HG02970 (cell line): ENCODE data around the gene OGN.
"Not testable (repeated sequence)": the region's sequence is repeated elsewhere in the genome, so short reads cannot be mapped to it uniquely, and the experiment has no call there.

Experiments used
- ATAC-seq: cut with Tn5 transposase; IDR thresholded peaks from one replicate; pipeline ENCODE4 v1.9.1; 2021; ENCODE audit warnings: mild to moderate bottlenecking, moderate library complexity, moderate number of reproducible peaks; ENCODE audit not compliant: unreplicated experiment, low FRiP score

OGN gene, protein sequence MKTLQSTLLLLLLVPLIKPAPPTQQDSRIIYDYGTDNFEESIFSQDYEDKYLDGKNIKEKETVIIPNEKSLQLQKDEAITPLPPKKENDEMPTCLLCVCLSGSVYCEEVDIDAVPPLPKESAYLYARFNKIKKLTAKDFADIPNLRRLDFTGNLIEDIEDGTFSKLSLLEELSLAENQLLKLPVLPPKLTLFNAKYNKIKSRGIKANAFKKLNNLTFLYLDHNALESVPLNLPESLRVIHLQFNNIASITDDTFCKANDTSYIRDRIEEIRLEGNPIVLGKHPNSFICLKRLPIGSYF

DNA sequence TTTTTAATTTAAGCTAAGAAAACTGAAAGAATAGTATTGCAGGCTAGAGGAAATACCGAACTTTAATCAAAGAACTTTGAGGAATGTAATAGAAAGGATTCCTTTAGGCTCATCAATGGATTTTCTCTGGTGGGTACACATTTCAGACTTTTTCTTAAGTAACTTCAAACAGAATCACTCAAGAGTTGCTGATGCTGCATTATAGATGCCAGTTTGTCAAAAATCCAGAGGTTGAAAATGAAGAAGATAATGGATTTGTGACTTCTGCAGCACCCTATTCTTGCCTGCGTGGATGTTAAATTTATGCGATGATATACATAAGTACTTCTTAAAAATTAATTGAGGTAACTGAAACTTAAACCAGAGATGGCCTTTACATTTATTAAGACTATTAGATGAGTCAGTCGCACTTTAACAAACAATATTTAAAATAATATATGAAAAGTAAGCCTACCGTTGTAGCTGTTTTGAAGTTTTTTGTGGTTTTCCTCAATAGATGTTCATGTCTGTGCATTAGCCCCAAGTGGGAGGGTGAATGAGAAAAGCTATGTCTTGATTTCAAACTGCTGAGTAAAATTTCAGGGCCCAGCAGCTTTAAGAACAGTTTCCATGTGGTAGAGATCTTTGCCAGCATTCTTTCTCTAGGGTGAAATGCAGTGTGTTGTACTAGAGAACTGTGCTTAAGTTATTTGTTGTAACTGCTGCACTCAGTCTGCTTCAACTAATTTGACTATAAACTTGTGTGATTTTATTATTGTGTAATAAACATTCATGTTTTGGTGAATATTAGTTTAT lies at the start of gene OGN:
TSS of gene OGN (minus strand) at position 537 of the 795 bp plus-strand sequence. CDS start 1,171 bp downstream, outside the sequence.
- ATAC-seq: no peak

DNA sequence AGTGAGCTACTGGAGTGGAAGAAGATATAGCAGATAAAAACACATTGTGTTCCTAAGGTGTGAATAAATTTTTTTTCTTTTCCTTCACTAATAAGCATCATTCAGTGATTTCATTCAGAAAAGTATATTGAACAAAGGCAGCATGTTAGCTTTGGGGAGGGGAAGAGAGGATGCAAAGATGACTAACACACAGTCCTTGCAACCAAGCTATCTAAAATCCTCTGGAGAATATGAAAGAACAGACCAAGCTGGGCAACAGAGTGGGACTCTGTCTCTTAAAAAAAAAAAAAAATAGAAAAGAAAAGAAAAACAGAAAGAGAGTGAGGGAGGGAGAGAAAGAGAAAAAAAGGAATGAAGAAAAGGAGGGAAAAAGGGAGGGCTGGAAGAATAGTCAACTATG lies 42.2 kb upstream of the OGN start:
- no peak for ATAC-seq

GRCh38 chr9:92444841-92445240 lies 40.5 kb upstream of the OGN start:
- ATAC-seq: no peak

- no peak for ATAC-seq
These were observed 36.3 kb upstream of the OGN start for GRCh38 chr9:92440751-92441046.

GRCh38 chr9:92439921-92440750 lies 35.8 kb upstream of the OGN start:
- ATAC-seq: no peak

DNA sequence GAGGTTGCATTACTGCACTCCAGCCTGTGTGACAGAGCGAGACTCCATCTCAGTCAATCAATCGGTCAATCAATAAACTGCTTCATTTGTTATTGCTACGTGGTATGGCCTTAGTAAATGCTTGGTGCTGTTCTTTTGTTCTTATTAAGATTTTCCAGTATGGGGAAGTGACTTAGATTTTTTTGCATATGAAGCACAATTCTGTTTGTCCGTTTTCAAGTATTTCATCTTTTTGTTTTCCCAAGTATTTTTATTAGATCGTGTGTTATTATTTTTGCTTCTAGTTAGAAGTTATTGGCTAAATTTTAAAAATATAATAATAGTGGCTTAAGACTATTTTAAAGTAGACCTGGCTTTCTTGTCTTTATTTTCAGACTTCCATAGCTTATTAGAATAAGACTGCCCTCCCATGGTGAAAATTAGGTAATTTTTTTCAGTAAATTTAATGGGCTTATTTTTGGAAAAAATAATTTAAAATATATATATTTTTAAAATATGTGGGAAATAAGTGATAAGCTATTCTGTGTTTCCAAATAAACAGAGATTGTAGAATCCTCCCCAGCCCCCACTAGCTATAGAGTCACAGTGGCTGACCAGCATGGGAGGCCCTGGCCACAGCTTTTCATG lies 34.6 kb upstream of the OGN start:
- ATAC-seq: no peak

- ATAC-seq: no peak
These were observed 30.9 kb upstream of the OGN start for GRCh38 chr9:92435263-92435662.

DNA sequence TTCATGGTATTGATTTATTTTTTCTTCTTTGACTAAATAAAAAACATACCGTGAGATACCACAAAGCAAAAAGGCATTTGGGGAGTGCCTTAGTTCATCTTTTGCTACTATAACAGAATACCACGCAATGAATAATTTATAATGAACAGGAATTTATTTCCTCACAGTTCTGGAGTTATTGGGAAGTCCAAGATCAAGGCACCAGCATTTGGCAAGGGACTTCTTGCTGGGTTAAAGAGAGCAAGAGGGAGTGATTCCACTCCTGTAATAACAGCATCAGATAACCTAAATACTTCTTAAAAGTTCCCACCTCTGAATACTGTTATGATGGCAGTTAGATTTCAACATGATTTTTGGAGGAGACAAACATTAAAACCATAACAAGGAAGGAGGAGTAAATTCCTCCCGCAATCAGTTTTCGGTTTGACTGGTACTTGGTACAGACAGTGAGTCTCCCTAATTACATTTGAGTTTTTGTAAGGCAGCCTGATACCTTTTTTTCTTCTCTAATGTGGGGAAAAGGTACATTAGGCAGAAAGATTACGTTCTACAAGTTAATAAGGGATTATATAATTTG lies 28.7 kb upstream of the OGN start:
- ATAC-seq: no peak

DNA sequence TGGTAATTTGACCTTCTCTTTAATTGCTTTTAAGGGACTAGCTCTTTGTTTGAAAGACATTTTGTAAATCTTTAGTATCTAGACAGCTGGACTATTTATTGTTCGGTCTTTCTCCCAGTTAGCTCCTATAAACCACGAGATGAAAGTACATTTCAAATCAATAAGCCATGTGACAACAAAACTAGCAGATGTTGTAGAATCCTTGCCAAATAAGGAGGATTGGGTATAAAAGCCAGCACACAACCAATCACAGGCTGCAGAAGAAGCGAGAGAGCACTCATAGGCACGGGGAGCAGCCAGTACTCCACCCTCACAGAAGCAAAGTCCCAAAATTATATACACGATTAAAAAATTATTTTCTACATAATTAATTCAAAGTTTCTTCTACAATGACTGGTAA lies 28.0 kb upstream of the OGN start:
- ATAC-seq: no peak

DNA sequence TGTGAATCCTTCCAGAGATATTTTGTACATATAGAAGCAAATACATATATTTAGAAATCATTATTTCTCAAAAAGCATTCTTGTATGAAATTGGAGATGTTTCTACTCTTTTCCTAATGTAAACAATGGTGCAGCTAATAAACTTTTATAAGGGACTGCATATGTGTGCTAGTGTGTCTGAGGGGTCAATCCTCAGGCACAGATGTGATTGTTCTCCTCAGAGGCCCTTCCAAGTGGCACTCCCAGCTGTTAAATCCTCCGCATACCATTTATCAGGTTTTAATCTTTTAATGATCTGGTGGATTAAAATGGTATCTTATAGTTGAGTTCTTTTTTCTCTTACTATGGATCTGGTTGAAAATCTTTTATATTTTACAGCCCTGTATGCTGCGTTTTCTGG lies 25.5 kb upstream of the OGN start:
- ATAC-seq: no peak

- no peak for ATAC-seq
These were observed 22.2 kb upstream of the OGN start for GRCh38 chr9:92426501-92427145.

- ATAC-seq: no peak
These were observed 21.1 kb upstream of the OGN start for GRCh38 chr9:92425474-92425873.

DNA sequence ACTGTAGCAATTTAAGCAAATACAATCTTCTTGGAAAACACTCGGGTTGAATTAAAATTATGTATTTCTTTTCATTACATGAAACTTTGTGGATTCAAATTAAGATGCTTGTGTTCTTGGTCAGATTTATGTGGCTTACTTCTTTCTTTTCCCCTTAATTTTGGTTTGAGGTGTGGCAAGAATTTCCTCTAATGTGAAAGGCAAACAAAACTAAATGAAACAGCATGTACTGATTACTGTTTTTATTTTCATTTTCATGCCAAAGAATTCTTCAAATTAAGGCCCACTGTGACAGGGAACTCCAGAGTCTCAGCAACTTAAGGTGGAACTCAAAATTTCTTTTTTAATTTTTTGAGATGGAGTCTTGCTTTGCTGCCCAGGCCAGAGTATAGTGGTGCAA lies 20.0 kb upstream of the OGN start, which contains the start of gene OMD:
TSS of gene OMD (minus strand) at position 132 of the 400 bp plus-strand sequence. CDS start 6,913 bp downstream, outside the sequence.
- ATAC-seq: no peak

DNA sequence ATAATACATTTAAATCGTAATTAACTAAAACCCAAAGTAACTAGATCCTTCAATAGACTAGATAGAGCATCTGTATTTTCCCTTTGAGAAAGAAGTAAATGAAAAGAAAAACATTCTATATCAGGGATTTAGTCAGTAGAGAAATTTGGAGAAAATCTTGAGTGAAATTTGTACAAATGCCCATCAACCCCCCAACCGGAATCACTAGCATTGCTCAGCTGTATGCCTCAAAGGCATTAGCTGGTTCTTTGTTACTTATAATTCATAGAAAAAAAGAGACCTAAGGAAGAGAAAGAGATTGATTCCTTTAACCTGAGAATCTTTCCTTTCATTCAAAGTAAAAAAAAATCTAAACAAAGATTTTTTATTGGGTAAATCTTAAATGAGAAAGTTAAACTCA lies 19.2 kb upstream of the OGN start:
- no peak for ATAC-seq

DNA sequence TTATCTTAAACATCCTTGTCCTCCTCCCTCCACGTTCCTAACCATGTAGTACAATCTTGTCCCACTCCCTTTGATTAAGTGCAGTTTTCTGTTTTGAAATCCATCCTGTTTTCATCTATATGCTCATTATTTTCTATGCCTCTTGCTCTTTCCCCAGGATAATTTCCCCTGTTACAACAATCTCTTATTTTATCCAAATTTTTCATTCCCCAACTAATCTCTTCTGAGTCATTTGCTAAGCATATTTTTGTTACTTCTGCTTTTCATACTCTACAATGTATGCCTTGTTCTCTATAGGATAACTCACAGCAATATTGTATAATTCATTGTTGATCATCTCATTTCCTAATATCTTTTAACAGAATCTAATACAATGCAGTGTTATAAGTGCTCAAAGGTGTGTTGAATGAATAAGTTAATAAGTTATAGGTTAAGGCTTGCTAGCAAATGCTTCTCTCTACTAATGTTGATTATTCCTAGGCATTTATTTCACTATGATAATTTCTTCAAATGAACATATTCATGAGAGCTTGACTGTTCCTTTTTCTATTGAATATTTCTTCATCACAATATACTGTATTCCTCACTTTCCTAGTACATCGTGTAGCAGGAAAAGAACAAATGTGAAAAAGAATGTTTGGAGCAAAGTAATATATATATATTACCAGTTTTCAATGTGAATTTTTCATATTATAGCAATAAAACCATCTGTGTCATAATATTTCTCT lies 18.4 kb upstream of the OGN start:
- ATAC-seq: no peak

DNA sequence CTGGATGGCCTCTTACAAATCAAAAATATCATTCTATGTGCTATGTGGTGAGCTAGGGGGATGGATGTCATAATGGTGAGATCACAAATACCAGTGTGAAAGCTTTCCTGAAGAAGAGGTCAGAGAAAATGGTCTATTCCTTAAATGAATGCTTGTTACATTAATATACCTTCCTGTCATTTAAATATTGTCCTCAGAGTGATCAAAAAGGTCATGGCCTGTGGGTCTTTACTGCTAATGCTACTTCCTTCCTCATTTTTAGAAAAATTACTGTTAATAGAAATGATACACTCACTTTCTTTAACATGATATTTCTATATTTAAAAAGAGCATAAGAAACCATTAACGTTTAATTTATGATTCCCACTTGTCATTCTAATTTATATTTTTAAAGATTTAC lies 10.2 kb upstream of the OGN start:
- no peak for ATAC-seq

DNA sequence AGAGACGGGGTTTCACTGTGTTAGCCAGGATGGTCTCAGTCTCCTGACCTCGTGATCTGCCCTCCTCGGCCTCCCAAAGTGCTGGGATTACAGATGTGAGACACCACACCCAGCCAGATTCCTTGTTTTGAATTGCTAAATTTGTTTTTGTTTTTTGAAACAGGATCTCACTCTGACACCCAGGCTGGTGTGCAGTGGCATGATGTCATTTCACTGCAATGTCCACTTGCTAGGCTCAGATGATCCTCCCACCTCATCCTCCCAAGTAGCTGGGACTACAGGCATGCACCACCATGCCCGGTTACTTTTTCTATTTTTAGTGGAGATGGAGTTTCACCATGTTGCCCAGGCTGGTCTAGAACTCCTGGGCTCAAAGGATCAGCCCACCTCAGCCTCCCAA lies 6.8 kb upstream of the OGN start:
- ATAC-seq: not testable (repeated sequence)

GRCh38 chr9:92408747-92409478 lies 4.5 kb upstream of the OGN start:
- ATAC-seq: no peak

DNA sequence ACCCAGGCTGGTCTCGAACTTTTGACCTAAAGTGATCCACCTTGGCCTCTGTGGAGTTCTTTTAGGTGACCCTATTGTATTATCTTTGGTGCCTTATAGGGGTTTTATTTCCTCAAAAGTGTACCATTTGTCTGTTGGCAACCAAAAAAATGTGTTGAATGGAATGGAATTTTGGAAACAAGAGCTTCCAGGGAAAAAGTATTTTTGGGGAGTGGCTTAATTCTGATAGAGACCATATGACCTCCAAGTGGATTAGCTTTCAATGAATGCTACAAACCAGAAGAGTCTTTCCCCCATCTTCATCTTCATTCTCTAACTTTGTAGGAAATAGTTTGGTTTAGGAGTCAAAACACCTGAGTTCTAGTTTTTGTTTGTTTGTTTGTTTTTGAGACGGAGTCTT lies 3.4 kb upstream of the OGN start:
- ATAC-seq: no peak
